ENCODE results near the gene RHCE.
"Not testable (repeated sequence)": the region's sequence is repeated elsewhere in the genome, so short reads cannot be mapped to it uniquely, and the experiment has no call there.

Gene RHCE

DNA sequence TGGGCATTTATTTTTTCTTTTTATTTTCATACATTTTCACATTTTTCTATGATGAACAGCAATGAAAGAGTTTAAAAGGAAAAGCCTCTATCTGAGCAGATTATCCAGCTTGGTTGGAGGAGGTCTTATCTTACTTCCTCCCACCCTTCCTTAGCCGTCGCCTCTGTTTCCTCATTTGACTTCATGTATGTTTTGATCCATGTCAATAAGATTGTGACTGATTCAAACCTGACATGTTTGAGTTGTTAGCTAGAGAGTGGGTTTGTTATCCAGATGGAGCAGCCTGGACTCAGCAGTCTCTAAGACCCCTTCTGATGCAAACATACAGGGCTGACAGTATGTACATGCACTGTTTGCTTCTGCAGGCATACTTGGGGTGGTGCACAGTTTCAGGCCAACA is 41.2 kb upstream of the RHCE start:
- Histone ChIP-seq H3K23ac (ENCODE audit: low read length) (no peak overlapping the region), H3K9ac (ENCODE audit: low read length) (no peak overlapping the region), H3K18ac (ENCODE audit: low read length) (no peak overlapping the region), H2BK120ac (ENCODE audit: low read depth, low read length) (no peak overlapping the region), H4K5ac (ENCODE audit: low read length) (no peak overlapping the region), H4K8ac (ENCODE audit: low read depth, low read length) (no peak overlapping the region), H3K4me1 (ENCODE audit: control insufficient read depth, low read depth, low read length) (no peaks in the 10 kb centered on the region), H3K27me3 (ENCODE audit: insufficient read depth, low read length, poor library complexity) (no peaks in the 10 kb centered on the region), H3K36me3 (ENCODE audit: control insufficient read depth, insufficient read depth, low read length) (peaks cover 6% of the 10 kb centered on the region), H3K79me1 (ENCODE audit: low read length) (peaks cover 5% of the 10 kb centered on the region), H3K4me3 (ENCODE audit: low read length) (no peak overlapping the region), H3K4me2 (ENCODE audit: low read length) (no peak overlapping the region), H2AK5ac (ENCODE audit: low read length) (no peak overlapping the region), H3K27ac (ENCODE audit: low read depth, low read length) (no peak overlapping the region), H3K56ac (ENCODE audit: low read length) (no peak overlapping the region), H3K4ac (ENCODE audit: low read depth, low read length) (no peak overlapping the region), H2BK5ac (ENCODE audit: low read length) (no peak overlapping the region), H3K79me2 (ENCODE audit: control insufficient read depth, insufficient read depth, low read length) (peaks cover 2% of the 10 kb centered on the region), H2BK15ac (replicated peaks; ENCODE audit: low read depth) (no peak overlapping the region)
- no CpG with 5 or more reads among the region's 2 CpGs for WGBS (ENCODE audit: extremely low coverage, insufficient coverage, low lambda C conversion rate)
- no peak for DNase-seq

DNA sequence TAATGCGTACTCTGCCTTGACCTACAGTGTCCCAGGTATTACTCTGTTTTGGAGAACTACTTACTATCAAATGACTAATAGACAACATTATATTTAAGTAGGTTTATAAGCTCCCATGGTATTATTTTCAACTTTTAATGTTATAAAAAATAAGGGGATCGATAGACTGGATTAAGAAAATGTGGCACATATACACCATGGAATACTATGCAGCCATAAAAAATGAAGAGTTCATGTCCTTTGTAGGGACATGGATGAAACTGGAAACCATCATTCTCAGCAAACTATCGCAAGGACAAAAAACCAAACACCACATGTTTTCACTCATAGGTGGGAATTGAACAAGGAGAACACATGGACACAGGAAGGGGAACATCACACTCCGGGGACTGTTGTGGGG is 40.2 kb upstream of the RHCE start:
- H3K4ac ChIP-seq (ENCODE audit: low read depth, low read length); H4K8ac ChIP-seq (ENCODE audit: low read depth, low read length); H3K36me3 ChIP-seq (ENCODE audit: control insufficient read depth, insufficient read depth, low read length); DNase-seq; H3K56ac ChIP-seq (ENCODE audit: low read length); H3K9ac ChIP-seq (ENCODE audit: low read length); H2BK120ac ChIP-seq (ENCODE audit: low read depth, low read length); H2BK15ac ChIP-seq (replicated peaks; ENCODE audit: low read depth); H3K18ac ChIP-seq (ENCODE audit: low read length); H3K27me3 ChIP-seq (ENCODE audit: insufficient read depth, low read length, poor library complexity); H3K4me2 ChIP-seq (ENCODE audit: low read length); H3K23ac ChIP-seq (ENCODE audit: low read length); H4K5ac ChIP-seq (ENCODE audit: low read length); H2AK5ac ChIP-seq (ENCODE audit: low read length); H3K27ac ChIP-seq (ENCODE audit: low read depth, low read length); H3K4me3 ChIP-seq (ENCODE audit: low read length); H3K79me1 ChIP-seq (ENCODE audit: low read length); H3K4me1 ChIP-seq (ENCODE audit: control insufficient read depth, low read depth, low read length); H2BK5ac ChIP-seq (ENCODE audit: low read length); H3K79me2 ChIP-seq (ENCODE audit: control insufficient read depth, insufficient read depth, low read length): not testable (repeated sequence)
- no CpG with 5 or more reads among the region's 4 CpGs for WGBS (ENCODE audit: extremely low coverage, insufficient coverage, low lambda C conversion rate)

DNA sequence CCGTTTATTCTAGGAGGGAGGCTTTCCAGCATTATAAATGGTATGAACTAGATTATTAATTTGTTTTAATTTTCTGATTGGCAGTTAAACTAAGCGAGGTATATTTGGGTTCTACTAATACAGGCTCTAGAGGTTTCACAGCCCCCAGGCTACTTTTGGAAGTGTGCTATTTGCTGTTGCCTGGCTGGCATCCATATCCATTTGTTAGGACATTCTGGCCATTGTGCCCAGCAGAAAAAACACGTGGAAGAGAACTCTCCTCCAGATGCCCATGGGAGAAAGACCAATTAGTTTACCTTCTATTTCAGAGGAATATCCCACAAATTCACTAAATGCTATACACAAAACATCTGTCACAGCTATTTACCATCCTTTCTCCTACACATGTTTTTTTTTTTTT is 39.4 kb upstream of the RHCE start:
- no peak overlapping the region for H3K23ac ChIP-seq (ENCODE audit: low read length)
- no CpG with 5 or more reads among the region's 3 CpGs for WGBS (ENCODE audit: extremely low coverage, insufficient coverage, low lambda C conversion rate)

DNA sequence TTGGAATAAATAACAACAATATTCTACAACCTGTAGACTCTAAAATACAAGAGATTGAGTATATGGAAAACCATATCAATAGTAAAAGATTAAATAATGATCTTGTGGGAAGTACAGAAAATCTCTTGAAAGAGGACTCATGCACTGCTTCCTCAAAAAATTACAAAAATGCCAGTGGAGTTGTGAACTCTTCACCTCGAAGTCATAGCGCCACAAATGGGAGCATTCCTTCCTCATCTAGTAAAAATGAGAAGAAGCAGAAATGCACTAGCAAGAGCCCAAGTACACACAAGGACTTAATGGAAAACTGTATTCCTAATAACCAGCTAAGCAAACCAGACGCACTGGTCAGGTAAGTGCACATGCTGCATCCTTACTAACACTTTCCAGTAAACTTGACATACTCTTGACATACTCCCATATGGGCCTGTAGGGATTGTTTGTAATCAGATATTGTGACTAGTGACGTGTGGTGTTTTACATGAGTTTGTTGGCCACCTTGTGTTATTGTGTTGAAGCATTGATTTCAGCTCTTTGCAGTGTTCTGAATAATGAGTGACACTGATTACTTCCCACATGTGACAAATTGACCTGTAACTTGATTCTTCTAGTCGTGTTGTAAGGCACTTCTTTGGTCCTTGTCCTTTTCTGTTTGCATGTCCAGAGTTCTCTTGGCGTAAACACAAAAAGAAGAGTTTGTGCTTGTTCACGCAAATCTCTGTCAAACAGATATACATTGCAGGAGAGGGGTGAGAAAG is 38.1 kb upstream of the RHCE start:
- H2BK5ac ChIP-seq (ENCODE audit: low read length) = no peak overlapping the region
- no peaks in the 10 kb centered on the region for H3K4me1 ChIP-seq (ENCODE audit: control insufficient read depth, low read depth, low read length)
- H2AK5ac ChIP-seq (ENCODE audit: low read length) = no peak overlapping the region
- H3K9ac ChIP-seq (ENCODE audit: low read length) = no peak overlapping the region
- H3K23ac ChIP-seq (ENCODE audit: low read length) = no peak overlapping the region
- H3K4me3 ChIP-seq (ENCODE audit: low read length) = no peak overlapping the region
- H3K4me2 ChIP-seq (ENCODE audit: low read length) = no peak overlapping the region
- DNase-seq = no peak
- H3K79me2 ChIP-seq (ENCODE audit: control insufficient read depth, insufficient read depth, low read length) = peaks cover 2% of the 10 kb centered on the region
- H2BK120ac ChIP-seq (ENCODE audit: low read depth, low read length) = no peak overlapping the region
- H3K56ac ChIP-seq (ENCODE audit: low read length) = no peak overlapping the region
- no peak overlapping the region for H3K27ac ChIP-seq (ENCODE audit: low read depth, low read length)
- H2BK15ac ChIP-seq (replicated peaks; ENCODE audit: low read depth) = no peak overlapping the region
- no peaks in the 10 kb centered on the region for H3K27me3 ChIP-seq (ENCODE audit: insufficient read depth, low read length, poor library complexity)
- H3K4ac ChIP-seq (ENCODE audit: low read depth, low read length) = no peak overlapping the region
- H3K18ac ChIP-seq (ENCODE audit: low read length) = no peak overlapping the region
- WGBS (ENCODE audit: extremely low coverage, insufficient coverage, low lambda C conversion rate) = no CpG with 5 or more reads among the region's 7 CpGs
- H4K8ac ChIP-seq (ENCODE audit: low read depth, low read length) = no peak overlapping the region
- peaks cover 5% of the 10 kb centered on the region for H3K79me1 ChIP-seq (ENCODE audit: low read length)
- H3K36me3 ChIP-seq (ENCODE audit: control insufficient read depth, insufficient read depth, low read length) = peaks cover 9% of the 10 kb centered on the region
- H4K5ac ChIP-seq (ENCODE audit: low read length) = no peak overlapping the region

More for the DNA sequence above, 39.4 kb upstream of the RHCE start:
- no peak overlapping the region for H2BK5ac ChIP-seq (ENCODE audit: low read length)
- no peak overlapping the region for H2BK15ac ChIP-seq (replicated peaks; ENCODE audit: low read depth)
- no peak overlapping the region for H3K4ac ChIP-seq (ENCODE audit: low read depth, low read length)
- no peak overlapping the region for H2AK5ac ChIP-seq (ENCODE audit: low read length)
- peaks cover 9% of the 10 kb centered on the region for H3K36me3 ChIP-seq (ENCODE audit: control insufficient read depth, insufficient read depth, low read length)
- H3K18ac ChIP-seq (ENCODE audit: low read length) = no peak overlapping the region
- no peaks in the 10 kb centered on the region for H3K4me1 ChIP-seq (ENCODE audit: control insufficient read depth, low read depth, low read length)
- DNase-seq = no peak
- no peak overlapping the region for H3K4me3 ChIP-seq (ENCODE audit: low read length)
- H3K79me2 ChIP-seq (ENCODE audit: control insufficient read depth, insufficient read depth, low read length) = peaks cover 2% of the 10 kb centered on the region
- no peak overlapping the region for H3K9ac ChIP-seq (ENCODE audit: low read length)
- no peak overlapping the region for H3K27ac ChIP-seq (ENCODE audit: low read depth, low read length)
- no peak overlapping the region for H4K8ac ChIP-seq (ENCODE audit: low read depth, low read length)
- H3K27me3 ChIP-seq (ENCODE audit: insufficient read depth, low read length, poor library complexity) = no peaks in the 10 kb centered on the region
- H3K56ac ChIP-seq (ENCODE audit: low read length) = no peak overlapping the region
- H4K5ac ChIP-seq (ENCODE audit: low read length) = no peak overlapping the region
- no peak overlapping the region for H2BK120ac ChIP-seq (ENCODE audit: low read depth, low read length)
- no peak overlapping the region for H3K4me2 ChIP-seq (ENCODE audit: low read length)
- H3K79me1 ChIP-seq (ENCODE audit: low read length) = peaks cover 5% of the 10 kb centered on the region

DNA sequence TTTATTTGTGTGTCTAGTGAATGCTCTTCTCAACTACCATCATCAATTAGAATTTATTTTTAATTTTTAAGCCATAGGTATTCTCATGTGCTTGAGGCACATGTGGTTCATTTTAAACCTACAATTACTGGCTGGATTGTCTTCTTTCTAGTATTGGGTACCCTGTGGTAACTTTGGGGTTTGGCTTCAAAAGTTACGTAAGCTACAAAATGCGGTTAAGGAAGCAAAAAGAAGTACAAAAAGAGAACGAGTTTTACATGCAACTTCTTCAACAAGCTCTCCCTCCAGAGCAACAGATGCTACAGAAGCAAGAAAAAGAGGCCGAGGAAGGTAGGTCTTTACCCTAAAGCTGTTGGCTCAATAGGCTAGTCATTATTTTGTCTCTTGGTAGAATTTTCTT is 35.9 kb upstream of the RHCE start:
- no peak overlapping the region for H3K27ac ChIP-seq (ENCODE audit: low read depth, low read length)

DNA sequence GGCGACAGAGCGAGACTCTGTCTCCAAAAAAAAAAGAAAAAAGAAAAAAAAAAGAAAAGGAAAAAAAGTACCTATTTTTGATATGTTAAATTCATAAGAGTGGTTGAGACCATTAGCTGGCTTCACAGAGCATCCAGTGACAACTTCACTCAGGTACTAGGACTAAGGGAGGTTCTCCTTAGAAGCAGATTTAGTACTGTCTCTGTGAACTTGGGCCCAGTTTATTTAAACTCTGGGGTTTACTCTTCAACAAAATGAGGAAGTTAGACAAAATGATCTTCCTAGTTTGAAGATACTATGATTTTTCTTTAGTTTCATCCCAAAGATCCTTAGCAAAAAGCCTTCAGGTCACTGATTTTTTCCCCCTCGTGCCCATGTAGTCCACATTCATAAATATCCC is 31.3 kb upstream of the RHCE start:
- WGBS (ENCODE audit: extremely low coverage, insufficient coverage, low lambda C conversion rate) = no CpG with 5 or more reads among the region's 3 CpGs
- no peak overlapping the region for H3K4ac ChIP-seq (ENCODE audit: low read depth, low read length)
- peaks cover 3% of the 10 kb centered on the region for H3K36me3 ChIP-seq (ENCODE audit: control insufficient read depth, insufficient read depth, low read length)
- no peaks in the 10 kb centered on the region for H3K79me2 ChIP-seq (ENCODE audit: control insufficient read depth, insufficient read depth, low read length)
- H4K8ac ChIP-seq (ENCODE audit: low read depth, low read length) = no peak overlapping the region
- no peak for DNase-seq
- no peak overlapping the region for H3K9ac ChIP-seq (ENCODE audit: low read length)
- no peak overlapping the region for H3K27ac ChIP-seq (ENCODE audit: low read depth, low read length)
- H3K4me2 ChIP-seq (ENCODE audit: low read length) = no peak overlapping the region
- H3K79me1 ChIP-seq (ENCODE audit: low read length) = no peaks in the 10 kb centered on the region
- no peaks in the 10 kb centered on the region for H3K4me1 ChIP-seq (ENCODE audit: control insufficient read depth, low read depth, low read length)
- no peak overlapping the region for H3K18ac ChIP-seq (ENCODE audit: low read length)
- no peak overlapping the region for H3K23ac ChIP-seq (ENCODE audit: low read length)
- H3K56ac ChIP-seq (ENCODE audit: low read length) = no peak overlapping the region
- H2AK5ac ChIP-seq (ENCODE audit: low read length) = no peak overlapping the region
- H2BK15ac ChIP-seq (replicated peaks; ENCODE audit: low read depth) = no peak overlapping the region
- H3K4me3 ChIP-seq (ENCODE audit: low read length) = no peak overlapping the region
- no peak overlapping the region for H4K5ac ChIP-seq (ENCODE audit: low read length)
- H2BK120ac ChIP-seq (ENCODE audit: low read depth, low read length) = no peak overlapping the region
- no peak overlapping the region for H2BK5ac ChIP-seq (ENCODE audit: low read length)
- H3K27me3 ChIP-seq (ENCODE audit: insufficient read depth, low read length, poor library complexity) = no peaks in the 10 kb centered on the region

More for the DNA sequence above, 35.9 kb upstream of the RHCE start:
- H3K4me1 ChIP-seq (ENCODE audit: control insufficient read depth, low read depth, low read length) = no peaks in the 10 kb centered on the region
- no peak overlapping the region for H2BK15ac ChIP-seq (replicated peaks; ENCODE audit: low read depth)
- no peak overlapping the region for H2BK120ac ChIP-seq (ENCODE audit: low read depth, low read length)
- H3K18ac ChIP-seq (ENCODE audit: low read length) = no peak overlapping the region
- no peaks in the 10 kb centered on the region for H3K27me3 ChIP-seq (ENCODE audit: insufficient read depth, low read length, poor library complexity)
- no peak overlapping the region for H3K56ac ChIP-seq (ENCODE audit: low read length)
- no peak overlapping the region for H3K4me3 ChIP-seq (ENCODE audit: low read length)
- no peak overlapping the region for H3K23ac ChIP-seq (ENCODE audit: low read length)
- no peak overlapping the region for H2BK5ac ChIP-seq (ENCODE audit: low read length)
- H3K79me1 ChIP-seq (ENCODE audit: low read length) = peaks cover 2% of the 10 kb centered on the region
- no peak overlapping the region for H3K4me2 ChIP-seq (ENCODE audit: low read length)
- H3K9ac ChIP-seq (ENCODE audit: low read length) = no peak overlapping the region
- no peak overlapping the region for H4K5ac ChIP-seq (ENCODE audit: low read length)
- H3K36me3 ChIP-seq (ENCODE audit: control insufficient read depth, insufficient read depth, low read length) = peaks cover 8% of the 10 kb centered on the region
- no peaks in the 10 kb centered on the region for H3K79me2 ChIP-seq (ENCODE audit: control insufficient read depth, insufficient read depth, low read length)
- H2AK5ac ChIP-seq (ENCODE audit: low read length) = no peak overlapping the region
- no peak overlapping the region for H4K8ac ChIP-seq (ENCODE audit: low read depth, low read length)
- H3K4ac ChIP-seq (ENCODE audit: low read depth, low read length) = no peak overlapping the region
- WGBS (ENCODE audit: extremely low coverage, insufficient coverage, low lambda C conversion rate) = no CpG with 5 or more reads among the region's 4 CpGs
- no peak for DNase-seq

Measured in mesendoderm (in vitro differentiated cells).